OCI-LY3 (cell line): ENCODE results near the gene CD58.

Experiments used
- EZH2phosphoT487 ChIP-seq: fragments of 200-600 bp; shearing (Covaris generic); IDR thresholded peaks from 2 replicates; pipeline ENCODE4 v1.6.1; 2018; ENCODE audit warnings: antibody characterized with exemption, mixed run types, low read depth
- TF ChIP-seq, protein P1 (sequence below): fragments of 200-600, 300-600 bp; sonication (generic); IDR thresholded peaks from 2 replicates; pipeline ENCODE4 v1.5.1; 2014; ENCODE audit warnings: antibody characterized with exemption, low read length, low read depth

DNA sequence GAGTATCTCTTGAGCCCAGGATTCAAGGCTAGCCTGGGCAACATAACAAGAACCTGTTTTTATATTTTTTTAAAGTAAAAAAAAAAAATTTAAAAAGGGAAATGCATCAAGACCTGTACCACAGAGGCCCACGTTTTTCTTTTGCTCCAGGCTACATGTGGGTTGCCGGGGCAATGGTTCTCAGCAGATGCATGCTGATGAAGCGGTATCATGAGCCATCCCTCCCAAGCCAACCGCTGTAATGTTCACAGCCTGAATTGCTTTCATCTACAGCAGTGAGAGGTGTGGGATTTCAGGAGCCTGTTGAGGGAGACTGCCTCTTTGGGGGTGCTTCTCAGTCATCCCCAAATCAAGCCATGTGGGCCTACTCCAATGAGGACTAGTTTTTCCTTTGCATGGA lies 60.5 kb downstream of the CD58 start:
- TF ChIP-seq, protein P1, sequence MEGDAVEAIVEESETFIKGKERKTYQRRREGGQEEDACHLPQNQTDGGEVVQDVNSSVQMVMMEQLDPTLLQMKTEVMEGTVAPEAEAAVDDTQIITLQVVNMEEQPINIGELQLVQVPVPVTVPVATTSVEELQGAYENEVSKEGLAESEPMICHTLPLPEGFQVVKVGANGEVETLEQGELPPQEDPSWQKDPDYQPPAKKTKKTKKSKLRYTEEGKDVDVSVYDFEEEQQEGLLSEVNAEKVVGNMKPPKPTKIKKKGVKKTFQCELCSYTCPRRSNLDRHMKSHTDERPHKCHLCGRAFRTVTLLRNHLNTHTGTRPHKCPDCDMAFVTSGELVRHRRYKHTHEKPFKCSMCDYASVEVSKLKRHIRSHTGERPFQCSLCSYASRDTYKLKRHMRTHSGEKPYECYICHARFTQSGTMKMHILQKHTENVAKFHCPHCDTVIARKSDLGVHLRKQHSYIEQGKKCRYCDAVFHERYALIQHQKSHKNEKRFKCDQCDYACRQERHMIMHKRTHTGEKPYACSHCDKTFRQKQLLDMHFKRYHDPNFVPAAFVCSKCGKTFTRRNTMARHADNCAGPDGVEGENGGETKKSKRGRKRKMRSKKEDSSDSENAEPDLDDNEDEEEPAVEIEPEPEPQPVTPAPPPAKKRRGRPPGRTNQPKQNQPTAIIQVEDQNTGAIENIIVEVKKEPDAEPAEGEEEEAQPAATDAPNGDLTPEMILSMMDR, result no peak
- TF ChIP-seq EZH2phosphoT487, result no peak
